H1 (cell line): ENCODE data around the gene PTPRG. TPM values are rescaled to one million over a fixed set of nuclear protein-coding genes. Genes with fewer than 3 reads are reported as not detected.

Source experiments
- CTBP2 ChIP-seq: IDR thresholded peaks from 2 replicates; pipeline ENCODE4 v1.7.0; 2011; ENCODE audit warnings: borderline replicate concordance, mild to moderate bottlenecking, moderate library complexity, mixed read lengths, low read length; ENCODE audit not compliant: insufficient read depth, insufficient read length
- GTF2F1 ChIP-seq: IDR thresholded peaks from 2 replicates; pipeline ENCODE4 v1.6.1; 2012; ENCODE audit warnings: low read depth, low read length, improper control_type of control experiment, borderline replicate concordance
- JUN ChIP-seq: IDR thresholded peaks from 2 replicates; pipeline ENCODE4 v1.6.1; 2011; ENCODE audit warnings: low read depth, mild to moderate bottlenecking, improper control_type of control experiment, low read length
- MAFK ChIP-seq: IDR thresholded peaks from 2 replicates; pipeline ENCODE4 v1.6.1; 2012; ENCODE audit warnings: low read depth, mild to moderate bottlenecking, improper control_type of control experiment, low read length
- USF2 ChIP-seq: IDR thresholded peaks from 2 replicates; pipeline ENCODE4 v1.6.1; 2011; ENCODE audit warnings: low read length, improper control_type of control experiment
- polyA plus RNA-seq, 7 experiments: library from polyadenylated mRNA; depleted of rRNA in 3 of 7; stranded (reverse) in 5 of 7; unstranded in 2 of 7; fragments of >200 nt in 5 of 7; fragments of 200-250 nt in 2 of 7; gene quantifications; 1 replicate in 5 of 7; 2 replicates in 1 of 7; 4 replicates in 1 of 7; pipeline versions ENCODE4 v1.2.1 to v1.2.3, GENCODE V29; 2011 to 2013; ENCODE audit warnings: missing spikeins in 2 of 7, mixed read lengths in 2 of 7
- total RNA-seq: library from RNA; stranded (reverse); fragmentation: NEBNext Ultra II Directional; extraction: Animal tissue kit (Norgen Biotek cat#: 25700); gene quantifications from 2 replicates; pipeline ENCODE4 v1.2.1, GENCODE V29; 2021
- TF ChIP-seq, protein P1 (sequence below): IDR thresholded peaks from 2 replicates; pipeline ENCODE4 v1.6.1; 2012; ENCODE audit warnings: inconsistent platforms

PTPRG gene
- total and polyA plus RNA-seq, 2 of the 8 experiments (the other 6 are each of a cell fraction or from before 2014, with no cell fraction given): 23.3 to 96.2 TPM

GRCh38 chr3:61602466-61602865, 41.1 kb downstream of the PTPRG start (continued):
- TF ChIP-seq CTBP2: no peak
- TF ChIP-seq JUN: no peak
- no peak for TF ChIP-seq USF2
- TF ChIP-seq, protein P1, sequence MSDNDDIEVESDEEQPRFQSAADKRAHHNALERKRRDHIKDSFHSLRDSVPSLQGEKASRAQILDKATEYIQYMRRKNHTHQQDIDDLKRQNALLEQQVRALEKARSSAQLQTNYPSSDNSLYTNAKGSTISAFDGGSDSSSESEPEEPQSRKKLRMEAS: no peak
- TF ChIP-seq MAFK: no peak
- no peak for TF ChIP-seq GTF2F1
- TF ChIP-seq, all 59 proteins: peak for 0
